T-helper 2 cell treated with Interferon-gamma antibody and Interleukin-4, amounts not matched to agents 100 ng/mL and 5 ng/mL, for 36 hours (primary cell): ENCODE results near the gene MYO10. TPM values are rescaled to one million over a fixed set of nuclear protein-coding genes. Genes with fewer than 3 reads are reported as not detected.
"Not testable (repeated sequence)": the region's sequence is repeated elsewhere in the genome, so short reads cannot be mapped to it uniquely, and the experiment has no call there.

ENCODE experiments used
- intact Hi-C: fragments of 100-400 bp; cut with micrococcal nuclease; formaldehyde crosslinking; loops from one replicate; pipeline ENCODE4 v1.15.1; 2023
- total RNA-seq: library from RNA; stranded (reverse); gene quantifications from 2 replicates; pipeline ENCODE4 v1.2.3, GENCODE V29; 2022

Gene MYO10
- total RNA-seq, 1 donor from 2014 or later = 0.23 TPM

DNA sequence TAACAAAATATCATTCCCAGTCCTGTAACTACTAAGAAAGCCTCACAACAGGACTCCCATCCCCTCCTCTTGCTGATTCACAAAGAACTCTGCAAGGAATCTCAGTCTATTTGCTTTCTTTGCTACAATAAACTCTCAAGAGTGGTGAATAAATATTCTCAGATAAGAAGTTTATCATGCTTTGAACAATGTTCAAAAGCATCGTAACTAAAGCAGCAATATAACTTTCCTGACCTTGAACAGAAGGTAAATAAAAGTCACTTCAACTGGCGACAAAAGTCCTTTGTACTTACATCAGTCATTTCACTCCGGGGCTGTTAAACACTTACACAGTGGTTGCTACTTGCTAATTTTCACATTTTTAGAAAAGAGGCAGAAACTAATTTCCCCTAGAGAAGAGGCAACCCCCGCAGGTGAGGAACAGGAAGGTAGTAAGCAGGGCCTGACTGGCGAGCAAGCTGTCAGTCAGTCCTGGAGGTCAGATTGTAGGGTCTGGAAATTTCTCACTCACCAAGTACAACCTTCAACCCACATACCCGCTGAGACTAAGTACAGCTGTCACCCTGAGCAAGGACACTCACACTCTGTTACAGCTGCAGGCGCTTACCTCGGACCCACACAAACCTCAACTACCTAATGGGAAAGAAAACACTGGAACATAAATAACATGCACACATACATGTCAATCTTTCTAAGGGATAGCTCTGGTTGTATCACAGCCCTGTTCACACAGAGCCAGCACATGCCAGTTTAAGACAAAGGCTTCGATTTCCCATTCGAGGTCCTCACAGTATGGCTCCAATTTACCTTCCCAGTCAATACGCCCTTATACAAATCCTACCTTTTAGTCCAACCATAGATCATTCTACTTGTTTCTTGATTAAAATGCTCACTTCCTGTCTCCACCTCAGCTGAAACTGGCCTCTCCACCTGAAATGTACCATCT is 214.7 kb downstream of the MYO10 start:
- intact Hi-C loops = no loop called here

DNA sequence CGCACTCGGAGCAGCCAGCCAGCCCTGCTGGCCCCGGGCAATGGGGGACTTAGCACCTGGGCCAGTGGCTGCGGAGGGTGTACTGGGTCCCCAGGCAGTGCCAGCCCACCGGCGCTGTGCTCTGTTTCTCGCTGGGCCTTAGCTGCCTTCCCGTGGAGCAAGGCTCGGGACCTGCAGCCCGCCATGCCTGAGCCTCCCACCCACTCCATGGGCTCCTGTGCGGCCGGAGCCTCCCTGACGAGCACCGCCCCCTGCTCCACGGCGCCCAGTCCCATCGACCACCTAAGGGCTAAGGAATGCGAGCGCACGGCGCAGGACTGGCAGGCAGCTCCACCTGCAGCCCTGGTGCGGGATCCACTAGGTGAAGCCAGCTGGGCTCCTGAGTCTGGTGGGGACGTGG is 218.1 kb downstream of the MYO10 start:
- intact Hi-C loops = not testable (repeated sequence)

DNA sequence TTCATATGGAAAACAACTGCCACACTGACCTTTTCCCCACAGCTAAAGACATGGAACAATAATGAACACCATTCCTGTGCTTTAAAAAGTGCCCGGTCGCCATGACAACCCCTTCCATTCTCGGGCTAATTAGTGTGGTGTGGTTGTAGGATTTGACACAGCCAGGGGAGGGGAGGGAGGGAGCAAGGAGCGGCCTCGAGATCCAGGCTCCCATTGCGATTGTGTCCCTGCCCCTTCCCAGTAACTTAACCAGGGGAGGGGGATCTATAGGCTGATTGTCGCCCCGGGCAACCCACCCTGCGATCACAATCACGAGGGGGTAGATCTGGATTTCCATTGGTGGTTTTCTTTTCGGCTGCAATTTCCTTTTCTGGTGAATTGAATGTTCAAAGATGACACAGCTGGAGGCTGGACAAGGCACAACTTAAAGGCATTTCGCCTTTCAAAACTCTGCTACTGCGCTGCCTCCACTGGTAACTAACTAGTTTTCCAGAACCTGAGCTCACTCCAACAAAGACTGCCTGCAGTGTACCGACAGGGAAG is 222.6 kb downstream of the MYO10 start:
- intact Hi-C loops = no loop called here

- intact Hi-C loops = no loop called here
These were observed 223.5 kb downstream of the MYO10 start for GRCh38 chr5:16712620-16713019.

DNA sequence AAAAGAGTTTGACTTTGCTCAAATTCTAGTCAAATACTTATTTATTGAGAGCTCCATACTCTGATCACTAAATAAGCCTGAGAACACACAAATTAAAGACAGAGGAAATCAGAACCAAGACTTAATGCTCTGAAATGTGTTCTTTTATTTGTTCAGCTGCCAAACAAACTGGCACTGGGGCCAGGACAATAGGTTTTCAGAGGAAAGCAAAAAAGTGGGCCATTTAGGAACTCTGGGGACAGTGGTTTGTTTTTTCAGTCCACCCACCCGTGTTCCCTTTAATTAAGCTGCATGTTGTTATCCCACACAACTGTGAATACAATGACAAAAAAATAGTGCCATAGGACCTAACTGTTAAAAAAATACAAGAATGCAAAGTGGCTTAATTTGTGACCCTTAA is 223.9 kb downstream of the MYO10 start:
- intact Hi-C loops = no loop called here

GRCh38 chr5:16709691-16710433 is 226.2 kb downstream of the MYO10 start:
- intact Hi-C loops = no loop called here

DNA sequence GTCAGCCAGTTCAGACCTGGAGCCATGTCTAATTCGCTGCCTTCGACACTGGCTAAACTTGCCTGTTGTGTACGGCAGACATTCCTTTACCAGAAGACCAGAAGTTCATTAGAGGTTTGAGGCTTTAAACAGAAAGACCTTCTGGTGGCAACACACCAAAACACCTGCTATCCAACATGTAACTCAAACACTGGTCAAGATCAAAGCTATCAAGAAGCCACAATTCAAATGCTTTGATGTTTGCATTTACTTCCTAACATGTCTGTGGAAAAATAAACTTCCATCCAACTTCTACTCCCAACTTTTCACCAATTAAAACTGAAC is 228.3 kb downstream of the MYO10 start:
- intact Hi-C loops = no loop called here

- intact Hi-C loops = no loop called here
These were observed 228.8 kb downstream of the MYO10 start for GRCh38 chr5:16707168-16707868.

GRCh38 chr5:16704945-16705344 is 231.1 kb downstream of the MYO10 start:
- intact Hi-C loops = no loop called here

GRCh38 chr5:16702964-16703363 is 233.1 kb downstream of the MYO10 start:
- intact Hi-C loops = no loop called here

GRCh38 chr5:16701134-16702099 is 234.7 kb downstream of the MYO10 start:
- intact Hi-C loops = no loop called here

DNA sequence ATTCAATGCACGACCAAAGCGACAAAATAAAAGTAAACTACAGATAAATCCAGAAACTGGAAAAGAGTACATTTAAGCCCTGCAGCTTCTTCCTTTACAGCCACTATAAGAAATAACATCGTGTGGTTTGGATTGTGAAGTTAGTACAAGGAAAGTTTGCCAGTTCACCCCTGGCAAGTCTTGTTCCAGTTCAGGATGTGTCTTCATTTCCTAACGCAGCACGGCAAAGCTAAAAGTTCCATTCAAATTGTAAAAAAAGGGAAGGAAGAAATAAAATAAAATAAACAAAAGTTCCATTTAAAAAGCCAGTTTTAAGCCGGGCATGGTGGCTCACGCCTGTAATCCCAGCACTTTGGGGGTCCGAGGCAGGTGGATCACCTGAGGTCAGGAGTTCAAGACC is 236.0 kb downstream of the MYO10 start:
- intact Hi-C loops = no loop called here

DNA sequence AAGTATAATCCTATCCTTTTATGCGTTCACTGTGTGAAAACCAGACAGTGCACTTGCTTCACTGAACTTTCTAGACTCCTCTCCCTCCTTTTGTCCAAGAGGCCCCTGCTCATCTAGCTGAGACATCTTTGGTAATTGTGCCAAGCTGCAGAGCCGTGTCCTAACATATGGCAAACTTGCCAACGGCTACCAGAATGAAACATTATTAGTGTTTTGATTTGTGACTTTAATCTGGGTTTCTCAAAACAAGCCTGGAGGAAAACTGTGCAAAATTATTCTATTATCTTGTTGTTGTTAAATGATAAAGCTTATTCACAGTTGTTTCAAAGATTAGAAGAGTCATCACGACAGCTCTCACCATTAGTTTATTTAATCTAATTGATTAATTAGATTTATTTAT is 240.3 kb downstream of the MYO10 start:
- intact Hi-C loops = no loop called here

GRCh38 chr5:16693879-16694278 is 242.2 kb downstream of the MYO10 start:
- intact Hi-C loops = no loop called here

GRCh38 chr5:16691731-16692130 is 244.4 kb downstream of the MYO10 start:
- intact Hi-C loops = no loop called here

- intact Hi-C loops = no loop called here
These were observed 245.7 kb downstream of the MYO10 start for GRCh38 chr5:16690243-16690852.

GRCh38 chr5:16687898-16688297 is 248.2 kb downstream of the MYO10 start:
- intact Hi-C loops = no loop called here

GRCh38 chr5:16685069-16685468 is 251.0 kb downstream of the MYO10 start:
- intact Hi-C loops = no loop called here

- intact Hi-C loops = no loop called here
These were observed 254.2 kb downstream of the MYO10 start for GRCh38 chr5:16681876-16682275.

DNA sequence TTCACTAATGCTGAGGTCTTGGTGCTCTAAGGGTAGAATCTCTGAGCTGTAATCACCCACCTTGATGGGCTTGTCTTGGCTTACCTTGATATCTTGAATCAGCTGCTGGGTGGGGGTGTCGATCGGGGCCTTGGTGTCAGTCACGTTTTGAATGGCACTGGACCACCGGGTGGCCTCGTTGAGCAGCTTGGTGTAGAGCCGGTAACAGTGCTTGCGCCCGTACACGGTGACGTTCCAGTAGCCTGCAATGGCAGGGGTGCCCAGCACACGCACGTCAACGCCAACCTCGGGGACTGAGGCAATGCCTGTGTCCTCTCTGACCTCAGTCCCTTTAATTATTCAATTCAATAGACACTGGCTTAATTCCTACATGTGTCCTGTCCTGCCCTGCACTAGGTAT is 256.2 kb downstream of the MYO10 start:
- intact Hi-C loops = no loop called here
